B cell (primary cell): ENCODE results near the gene NAA15.

Experiments used
- EZH2 ChIP-seq: IDR thresholded peaks from 2 replicates; pipeline ENCODE4 v1.6.1; 2012; ENCODE audit warnings: borderline replicate concordance, low read depth, mild to moderate bottlenecking, moderate library complexity, low read length; ENCODE audit not compliant: insufficient read depth, poor library complexity, severe bottlenecking
- TF ChIP-seq, protein P1 (sequence below): fragments of 200-600 bp; IDR thresholded peaks from one replicate; pipeline ENCODE4 v1.8.0; 2022; ENCODE audit warnings: antibody characterized with exemption, mild to moderate bottlenecking

- TF ChIP-seq, protein P1, sequence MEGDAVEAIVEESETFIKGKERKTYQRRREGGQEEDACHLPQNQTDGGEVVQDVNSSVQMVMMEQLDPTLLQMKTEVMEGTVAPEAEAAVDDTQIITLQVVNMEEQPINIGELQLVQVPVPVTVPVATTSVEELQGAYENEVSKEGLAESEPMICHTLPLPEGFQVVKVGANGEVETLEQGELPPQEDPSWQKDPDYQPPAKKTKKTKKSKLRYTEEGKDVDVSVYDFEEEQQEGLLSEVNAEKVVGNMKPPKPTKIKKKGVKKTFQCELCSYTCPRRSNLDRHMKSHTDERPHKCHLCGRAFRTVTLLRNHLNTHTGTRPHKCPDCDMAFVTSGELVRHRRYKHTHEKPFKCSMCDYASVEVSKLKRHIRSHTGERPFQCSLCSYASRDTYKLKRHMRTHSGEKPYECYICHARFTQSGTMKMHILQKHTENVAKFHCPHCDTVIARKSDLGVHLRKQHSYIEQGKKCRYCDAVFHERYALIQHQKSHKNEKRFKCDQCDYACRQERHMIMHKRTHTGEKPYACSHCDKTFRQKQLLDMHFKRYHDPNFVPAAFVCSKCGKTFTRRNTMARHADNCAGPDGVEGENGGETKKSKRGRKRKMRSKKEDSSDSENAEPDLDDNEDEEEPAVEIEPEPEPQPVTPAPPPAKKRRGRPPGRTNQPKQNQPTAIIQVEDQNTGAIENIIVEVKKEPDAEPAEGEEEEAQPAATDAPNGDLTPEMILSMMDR, result no peak
- TF ChIP-seq EZH2, result no peak
Measured at GRCh38 chr4:139317635-139318034, 16.3 kb downstream of the NAA15 start.
